HCT116 (cell line): ENCODE results near the gene CREB3L1. TPM values are rescaled to one million over a fixed set of nuclear protein-coding genes. Genes with fewer than 3 reads are reported as not detected.

Experiments used
- ATAC-seq: fragments of 200-7000 bp; cut with Tn5 transposase; 2 replicates; pipeline ENCODE4 v1.9.1; 2020; ENCODE audit warnings: mild to moderate bottlenecking, moderate library complexity
- BruUV-seq: library from RNA; stranded (reverse); fragments of 400-500 nt; replicated peaks from 2 replicates; lab custom pipeline; 2021; lab: Mats Ljungman, UMichigan
- CTCF ChIA-PET: fragments of 300-600 bp; sonication (Branson Sonifier 250); formaldehyde crosslinking; loops from one replicate; lab custom pipeline; 2021; ENCODE audit warnings: antibody characterized with exemption; lab: Charles Lee
- POLR2A ChIA-PET: fragments of 300-600, 350-600 bp; sonication (Branson Sonifier 250); formaldehyde crosslinking; loops from one replicate; lab custom pipeline; 2021; ENCODE audit warnings: antibody characterized with exemption; lab: Charles Lee
- RAD21 ChIA-PET, 2 experiments: fragments of 300-600 bp; sonication (Branson Sonifier 250); formaldehyde crosslinking; loops; one replicate each; lab custom pipeline; 2023; ENCODE audit warnings: low total read pairs in 2 of 2; ENCODE audit not compliant: uncharacterized antibody in 2 of 2, unreplicated experiment in 2 of 2, low non-redundant PET in 1 of 2; lab: Charles Lee
- DNase-seq: peaks from one replicate; pipeline ENCODE4 v3.0.0-alpha.2; 2010; ENCODE audit warnings: low read depth, low spot score
- H2AFZ ChIP-seq: fragments of 200-600 bp; shearing (Covaris generic), sonication (generic); 2 replicates; pipeline ENCODE4 v1.6.1; 2017; ENCODE audit warnings: low read depth, mixed run types, mixed read lengths, antibody characterized with exemption, low read length; ENCODE audit not compliant: poor library complexity, severe bottlenecking
- H3K27ac ChIP-seq: 2 replicates; pipeline ENCODE4 v1.5.1; 2012; ENCODE audit warnings: low read depth, low read length
- H3K27me3 ChIP-seq: fragments of 200-600 bp; sonication (generic); 2 replicates; pipeline ENCODE4 v1.6.1; 2016; ENCODE audit warnings: mixed run types, low read length, mixed read lengths; ENCODE audit not compliant: insufficient read depth
- H3K36me3 ChIP-seq, 2 experiments: fragments of 200-500 bp in 1 of 2; fragments of 200-600 bp in 1 of 2; sonication (Bioruptor generic) in 1 of 2; sonication (generic) in 1 of 2; 2 replicates each; pipeline versions ENCODE4 v1.5.1 to v1.6.1; 2014 to 2016; ENCODE audit warnings: low read length in 2 of 2, inconsistent platforms in 1 of 2, mixed read lengths in 1 of 2, mixed run types in 1 of 2; ENCODE audit not compliant: insufficient read depth in 2 of 2, control insufficient read depth in 1 of 2
- H3K4me1 ChIP-seq, 2 experiments: fragments of 200-600 bp in 1 of 2; sonication (generic) in 1 of 2; 2 replicates each; pipeline versions ENCODE4 v1.5.1 to v1.6.1; 2012 to 2017; ENCODE audit warnings: low read length in 2 of 2, inconsistent platforms in 1 of 2, mild to moderate bottlenecking in 1 of 2, mixed read lengths in 1 of 2, mixed run types in 1 of 2, moderate library complexity in 1 of 2; ENCODE audit not compliant: insufficient read depth in 2 of 2, control insufficient read depth in 1 of 2
- H3K4me2 ChIP-seq: fragments of 200-600 bp; sonication (generic); 2 replicates; pipeline ENCODE4 v1.6.1; 2017; ENCODE audit warnings: mixed run types, low read length, mixed read lengths
- H3K4me3 ChIP-seq, 2 experiments: fragments of 200-600 bp in 1 of 2; sonication (generic) in 1 of 2; replicated peaks in 1 of 2; 2 replicates each; pipeline ENCODE4 v1.5.1; 2011 to 2016; ENCODE audit warnings: low read length in 2 of 2, control low read depth in 1 of 2, low read depth in 1 of 2, mild to moderate bottlenecking in 1 of 2, mixed read lengths in 1 of 2, mixed run types in 1 of 2
- H3K79me2 ChIP-seq: fragments of 200-600 bp; sonication (generic); 2 replicates; pipeline ENCODE4 v1.6.1; 2017; ENCODE audit warnings: mild to moderate bottlenecking, mixed run types, low read length, moderate library complexity, mixed read lengths; ENCODE audit not compliant: insufficient read depth
- H3K9ac ChIP-seq: fragments of 200-600 bp; sonication (generic); 2 replicates; pipeline ENCODE4 v1.6.1; 2016; ENCODE audit warnings: low read length, mixed read lengths
- H3K9me2 ChIP-seq: fragments of 200-600 bp; sonication (generic), shearing (Covaris generic); 2 replicates; pipeline ENCODE4 v1.6.1; 2017; ENCODE audit warnings: mixed run types, mild to moderate bottlenecking, moderate library complexity; ENCODE audit not compliant: insufficient read depth
- H3K9me3 ChIP-seq, 2 experiments: fragments of 200-500 bp in 1 of 2; fragments of 200-600 bp in 1 of 2; sonication (Bioruptor generic) in 1 of 2; sonication (generic) in 1 of 2; 2 replicates each; pipeline ENCODE4 v1.6.1; 2014 to 2017; ENCODE audit warnings: low read length in 2 of 2, mixed read lengths in 2 of 2, inconsistent platforms in 1 of 2, low read depth in 1 of 2, mild to moderate bottlenecking in 1 of 2, mixed run types in 1 of 2, moderate library complexity in 1 of 2; ENCODE audit not compliant: control insufficient read depth in 1 of 2, insufficient read depth in 1 of 2
- H4K20me1 ChIP-seq: fragments of 200-600 bp; sonication (generic), shearing (Covaris generic); 2 replicates; pipeline ENCODE4 v1.6.1; 2017; ENCODE audit warnings: mixed run types, mild to moderate bottlenecking, moderate library complexity; ENCODE audit not compliant: insufficient read depth
- CEBPB ChIP-seq: IDR thresholded peaks from 2 replicates; pipeline ENCODE4 v1.6.1; 2012; ENCODE audit warnings: low read depth
- ELF1 ChIP-seq: IDR thresholded peaks from 2 replicates; pipeline ENCODE4 v1.6.1; 2012; ENCODE audit warnings: low read depth, borderline replicate concordance
- EZH2 ChIP-seq: fragments of 200-600 bp; sonication (generic); IDR thresholded peaks from 2 replicates; pipeline ENCODE4 v1.6.1; 2017; ENCODE audit warnings: antibody characterized with exemption, mixed run types
- EZH2phosphoT487 ChIP-seq: fragments of 200-600 bp; IDR thresholded peaks from 2 replicates; pipeline ENCODE4 v1.6.1; 2018; ENCODE audit warnings: antibody characterized with exemption, borderline replicate concordance
- FOSL1 ChIP-seq: IDR thresholded peaks from 2 replicates; pipeline ENCODE4 v1.6.1; 2012; ENCODE audit warnings: low read depth
- JUND ChIP-seq: IDR thresholded peaks from 2 replicates; pipeline ENCODE4 v1.6.1; 2012
- POLR2AphosphoS5 ChIP-seq: IDR thresholded peaks from 2 replicates; pipeline ENCODE4 v1.6.1; 2011; ENCODE audit warnings: mild to moderate bottlenecking, low read depth, low read length, moderate library complexity
- RAD21 ChIP-seq: IDR thresholded peaks from 2 replicates; pipeline ENCODE4 v1.6.1; 2012; ENCODE audit warnings: low read depth, mild to moderate bottlenecking
- SRF ChIP-seq: IDR thresholded peaks from 2 replicates; pipeline ENCODE4 v1.6.1; 2012; ENCODE audit warnings: low read depth
- ZFX ChIP-seq: fragments of 450-650 bp; IDR thresholded peaks from 2 replicates; pipeline ENCODE4 v1.6.1; 2017
- ZNF274 ChIP-seq: fragments of 200-500 bp; sonication (Bioruptor generic); IDR thresholded peaks from 2 replicates; pipeline ENCODE4 v1.6.1; 2014; ENCODE audit warnings: mild to moderate bottlenecking, low read depth, low read length, inconsistent platforms
- intact Hi-C: fragments of 100-400 bp; cut with micrococcal nuclease; formaldehyde crosslinking; loops from 2 replicates; pipeline ENCODE4 v1.10.0; 2022
- total RNA-seq: library from RNA; stranded (reverse); gene quantifications from one replicate; pipeline ENCODE4 v1.2.1, GENCODE V29; 2021; ENCODE audit not compliant: unreplicated experiment
- TF ChIP-seq, protein P1 (sequence below): IDR thresholded peaks from 2 replicates; pipeline ENCODE4 v1.6.1; 2012
- TF ChIP-seq, protein P2 (sequence below): IDR thresholded peaks from 2 replicates; pipeline ENCODE4 v1.6.1; 2012; ENCODE audit warnings: low read depth
- TF ChIP-seq, protein P3 (sequence below), 3 experiments: fragments of 200-600 bp in 1 of 3; sonication (generic) in 1 of 3; IDR thresholded peaks in 2 of 3; conservative IDR thresholded peaks in 1 of 3; 2 replicates each; pipeline ENCODE4 v1.5.1; 2012 to 2017; ENCODE audit warnings: low read depth in 2 of 3, low read length in 2 of 3, antibody characterized with exemption in 1 of 3, borderline replicate concordance in 1 of 3, control low read depth in 1 of 3, mild to moderate bottlenecking in 1 of 3, mixed read lengths in 1 of 3, mixed run types in 1 of 3, moderate library complexity in 1 of 3; ENCODE audit not compliant: insufficient read depth in 1 of 3
- TF ChIP-seq, protein P4 (sequence below): IDR thresholded peaks from 2 replicates; pipeline ENCODE4 v1.6.1; 2012
- TF ChIP-seq, protein P5 (sequence below): IDR thresholded peaks from 2 replicates; pipeline ENCODE4 v1.6.1; 2011; ENCODE audit warnings: mild to moderate bottlenecking, low read length, moderate library complexity; ENCODE audit not compliant: insufficient replicate concordance; ENCODE audit errors: extremely low read depth

The CREB3L1 gene
- total RNA-seq, 1 experiment from 2014 or later: 0.37 TPM

DNA sequence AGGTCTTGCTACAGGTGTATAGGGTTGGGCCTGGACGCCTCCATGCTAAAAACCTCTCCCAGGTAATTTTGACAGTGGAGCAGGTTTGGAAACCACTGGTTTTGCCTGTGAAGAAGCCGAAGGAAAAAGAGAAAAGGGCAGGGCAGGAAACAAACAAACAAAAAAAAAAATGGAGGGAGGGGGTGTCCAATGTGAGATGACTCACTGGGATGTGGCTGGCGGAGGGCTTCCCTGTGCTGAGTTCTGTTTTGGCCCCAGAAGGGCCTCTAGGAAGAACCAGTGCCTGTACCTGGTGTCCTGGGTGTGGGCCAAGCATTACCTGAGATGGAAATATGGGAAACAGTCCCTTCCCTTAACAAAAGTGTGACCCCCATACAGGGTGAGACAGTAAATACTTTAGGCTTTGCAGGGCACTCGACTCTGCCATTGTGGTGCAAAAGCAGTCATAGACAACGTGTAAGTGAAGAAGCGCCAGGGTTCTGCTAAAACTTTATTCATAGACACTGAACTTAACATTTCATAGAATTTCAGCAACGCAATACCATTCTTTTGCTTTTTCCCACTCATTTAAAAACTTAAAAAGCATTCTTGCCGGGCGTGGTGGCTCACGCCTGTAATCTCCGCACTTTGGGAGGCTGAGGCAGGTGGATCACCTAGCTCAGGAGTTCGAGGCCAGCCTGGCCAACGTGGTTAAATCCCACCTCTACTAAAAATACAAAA lies 60.3 kb downstream of the CREB3L1 start (continued):
- TF ChIP-seq EZH2phosphoT487 (no peak), POLR2AphosphoS5 (no peak), SRF (no peak), RAD21 (no peak)
- TF ChIP-seq, protein P1, sequence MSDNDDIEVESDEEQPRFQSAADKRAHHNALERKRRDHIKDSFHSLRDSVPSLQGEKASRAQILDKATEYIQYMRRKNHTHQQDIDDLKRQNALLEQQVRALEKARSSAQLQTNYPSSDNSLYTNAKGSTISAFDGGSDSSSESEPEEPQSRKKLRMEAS: no peak
- TF ChIP-seq, protein P2, sequence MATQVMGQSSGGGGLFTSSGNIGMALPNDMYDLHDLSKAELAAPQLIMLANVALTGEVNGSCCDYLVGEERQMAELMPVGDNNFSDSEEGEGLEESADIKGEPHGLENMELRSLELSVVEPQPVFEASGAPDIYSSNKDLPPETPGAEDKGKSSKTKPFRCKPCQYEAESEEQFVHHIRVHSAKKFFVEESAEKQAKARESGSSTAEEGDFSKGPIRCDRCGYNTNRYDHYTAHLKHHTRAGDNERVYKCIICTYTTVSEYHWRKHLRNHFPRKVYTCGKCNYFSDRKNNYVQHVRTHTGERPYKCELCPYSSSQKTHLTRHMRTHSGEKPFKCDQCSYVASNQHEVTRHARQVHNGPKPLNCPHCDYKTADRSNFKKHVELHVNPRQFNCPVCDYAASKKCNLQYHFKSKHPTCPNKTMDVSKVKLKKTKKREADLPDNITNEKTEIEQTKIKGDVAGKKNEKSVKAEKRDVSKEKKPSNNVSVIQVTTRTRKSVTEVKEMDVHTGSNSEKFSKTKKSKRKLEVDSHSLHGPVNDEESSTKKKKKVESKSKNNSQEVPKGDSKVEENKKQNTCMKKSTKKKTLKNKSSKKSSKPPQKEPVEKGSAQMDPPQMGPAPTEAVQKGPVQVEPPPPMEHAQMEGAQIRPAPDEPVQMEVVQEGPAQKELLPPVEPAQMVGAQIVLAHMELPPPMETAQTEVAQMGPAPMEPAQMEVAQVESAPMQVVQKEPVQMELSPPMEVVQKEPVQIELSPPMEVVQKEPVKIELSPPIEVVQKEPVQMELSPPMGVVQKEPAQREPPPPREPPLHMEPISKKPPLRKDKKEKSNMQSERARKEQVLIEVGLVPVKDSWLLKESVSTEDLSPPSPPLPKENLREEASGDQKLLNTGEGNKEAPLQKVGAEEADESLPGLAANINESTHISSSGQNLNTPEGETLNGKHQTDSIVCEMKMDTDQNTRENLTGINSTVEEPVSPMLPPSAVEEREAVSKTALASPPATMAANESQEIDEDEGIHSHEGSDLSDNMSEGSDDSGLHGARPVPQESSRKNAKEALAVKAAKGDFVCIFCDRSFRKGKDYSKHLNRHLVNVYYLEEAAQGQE: no peak
- TF ChIP-seq, protein P3, sequence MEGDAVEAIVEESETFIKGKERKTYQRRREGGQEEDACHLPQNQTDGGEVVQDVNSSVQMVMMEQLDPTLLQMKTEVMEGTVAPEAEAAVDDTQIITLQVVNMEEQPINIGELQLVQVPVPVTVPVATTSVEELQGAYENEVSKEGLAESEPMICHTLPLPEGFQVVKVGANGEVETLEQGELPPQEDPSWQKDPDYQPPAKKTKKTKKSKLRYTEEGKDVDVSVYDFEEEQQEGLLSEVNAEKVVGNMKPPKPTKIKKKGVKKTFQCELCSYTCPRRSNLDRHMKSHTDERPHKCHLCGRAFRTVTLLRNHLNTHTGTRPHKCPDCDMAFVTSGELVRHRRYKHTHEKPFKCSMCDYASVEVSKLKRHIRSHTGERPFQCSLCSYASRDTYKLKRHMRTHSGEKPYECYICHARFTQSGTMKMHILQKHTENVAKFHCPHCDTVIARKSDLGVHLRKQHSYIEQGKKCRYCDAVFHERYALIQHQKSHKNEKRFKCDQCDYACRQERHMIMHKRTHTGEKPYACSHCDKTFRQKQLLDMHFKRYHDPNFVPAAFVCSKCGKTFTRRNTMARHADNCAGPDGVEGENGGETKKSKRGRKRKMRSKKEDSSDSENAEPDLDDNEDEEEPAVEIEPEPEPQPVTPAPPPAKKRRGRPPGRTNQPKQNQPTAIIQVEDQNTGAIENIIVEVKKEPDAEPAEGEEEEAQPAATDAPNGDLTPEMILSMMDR (IDR thresholded peaks at IDR 0.05 in 2 of 3, conservative IDR thresholded peaks at IDR 0.05 in 1 of 3; ENCODE audit: borderline replicate concordance in 1 of 3, insufficient read depth in 1 of 3, low read depth in 2 of 3, low read length in 2 of 3): no peak

DNA sequence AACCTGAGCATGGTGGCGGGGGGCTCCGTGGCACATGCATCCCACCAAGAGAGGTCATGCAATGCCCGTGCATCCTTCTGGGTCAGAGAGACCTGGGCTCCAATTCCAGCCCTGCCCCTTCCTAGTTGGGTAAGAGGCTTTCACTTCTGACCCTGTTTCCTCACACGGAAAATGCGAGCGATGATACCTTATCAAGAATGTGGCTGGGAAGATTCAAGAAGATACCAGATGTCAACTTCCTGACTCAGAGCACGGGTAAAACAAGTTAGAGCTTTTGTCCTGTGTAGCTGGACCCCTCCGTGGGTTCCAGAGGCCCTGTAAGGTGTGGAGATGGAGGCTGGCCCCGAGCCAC lies 61.1 kb downstream of the CREB3L1 start:
- ATAC-seq: no peak
- Histone ChIP-seq H3K9me2 (no peaks in the 10 kb centered on the region), H3K36me3 (no peaks in the 10 kb centered on the region), H3K4me2 (peak overlapping the region; percentile 13; the same call in 1 of the 2 replicates), H3K27ac (no peak overlapping the region), H3K4me1 (peaks cover 0 to 27% of the 10 kb centered on the region in 2 experiments; a peak in 3 of 4 replicates), H3K9me3 (no peaks in the 10 kb centered on the region), H3K79me2 (no peaks in the 10 kb centered on the region), H3K9ac (no peak overlapping the region), H4K20me1 (no peaks in the 10 kb centered on the region), H2AFZ (no peak overlapping the region), H3K4me3 (no peak overlapping the region), H3K27me3 (no peaks in the 10 kb centered on the region)
- TF ChIP-seq POLR2AphosphoS5 (no peak), EZH2 (no peak), CEBPB (no peak), JUND (no peak), SRF (no peak), ZNF274 (no peak), ZFX (no peak), RAD21 (no peak), ELF1 (no peak), FOSL1 (no peak)
- TF ChIP-seq, protein P1: no peak
- TF ChIP-seq, protein P4, sequence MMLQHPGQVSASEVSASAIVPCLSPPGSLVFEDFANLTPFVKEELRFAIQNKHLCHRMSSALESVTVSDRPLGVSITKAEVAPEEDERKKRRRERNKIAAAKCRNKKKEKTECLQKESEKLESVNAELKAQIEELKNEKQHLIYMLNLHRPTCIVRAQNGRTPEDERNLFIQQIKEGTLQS: no peak
- TF ChIP-seq, protein P5, sequence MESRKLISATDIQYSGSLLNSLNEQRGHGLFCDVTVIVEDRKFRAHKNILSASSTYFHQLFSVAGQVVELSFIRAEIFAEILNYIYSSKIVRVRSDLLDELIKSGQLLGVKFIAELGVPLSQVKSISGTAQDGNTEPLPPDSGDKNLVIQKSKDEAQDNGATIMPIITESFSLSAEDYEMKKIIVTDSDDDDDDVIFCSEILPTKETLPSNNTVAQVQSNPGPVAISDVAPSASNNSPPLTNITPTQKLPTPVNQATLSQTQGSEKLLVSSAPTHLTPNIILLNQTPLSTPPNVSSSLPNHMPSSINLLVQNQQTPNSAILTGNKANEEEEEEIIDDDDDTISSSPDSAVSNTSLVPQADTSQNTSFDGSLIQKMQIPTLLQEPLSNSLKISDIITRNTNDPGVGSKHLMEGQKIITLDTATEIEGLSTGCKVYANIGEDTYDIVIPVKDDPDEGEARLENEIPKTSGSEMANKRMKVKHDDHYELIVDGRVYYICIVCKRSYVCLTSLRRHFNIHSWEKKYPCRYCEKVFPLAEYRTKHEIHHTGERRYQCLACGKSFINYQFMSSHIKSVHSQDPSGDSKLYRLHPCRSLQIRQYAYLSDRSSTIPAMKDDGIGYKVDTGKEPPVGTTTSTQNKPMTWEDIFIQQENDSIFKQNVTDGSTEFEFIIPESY: no peak
- no peak for DNase-seq
- POLR2A ChIA-PET: no interaction called here
- RAD21 ChIA-PET: no interaction called here
- no TSS peak for BruUV-seq
- CTCF ChIA-PET: no interaction called here
- intact Hi-C loops: no loop called here
